RWPE1 (cell line): ENCODE results near the gene SLC25A36.

Experiments
- CTCF ChIA-PET: fragments of 350-600 bp; sonication (Branson Sonifier 250); formaldehyde crosslinking; extraction: SDS; loops from one replicate; lab custom pipeline; 2021; lab: Yijun Ruan, JAX
- POLR2A ChIA-PET: fragments of 400-600 bp; formaldehyde crosslinking; extraction: SDS; loops from one replicate; lab custom pipeline; 2020; ENCODE audit warnings: antibody characterized with exemption; ENCODE audit not compliant: low non-redundant PET; lab: Yijun Ruan, JAX
- DNase-seq: peaks from one replicate; pipeline ENCODE4 v3.0.0; 2012; ENCODE audit warnings: low spot score
- H3K27ac ChIP-seq: fragments of 450-650 bp; 2 replicates; pipeline ENCODE4 v1.5.1; 2017
- TF ChIP-seq, protein P1 (sequence below): fragments of 450-650 bp; conservative IDR thresholded peaks from 2 replicates; pipeline ENCODE4 v1.5.1; 2017; ENCODE audit warnings: low read depth, mild to moderate bottlenecking

Gene SLC25A36

DNA sequence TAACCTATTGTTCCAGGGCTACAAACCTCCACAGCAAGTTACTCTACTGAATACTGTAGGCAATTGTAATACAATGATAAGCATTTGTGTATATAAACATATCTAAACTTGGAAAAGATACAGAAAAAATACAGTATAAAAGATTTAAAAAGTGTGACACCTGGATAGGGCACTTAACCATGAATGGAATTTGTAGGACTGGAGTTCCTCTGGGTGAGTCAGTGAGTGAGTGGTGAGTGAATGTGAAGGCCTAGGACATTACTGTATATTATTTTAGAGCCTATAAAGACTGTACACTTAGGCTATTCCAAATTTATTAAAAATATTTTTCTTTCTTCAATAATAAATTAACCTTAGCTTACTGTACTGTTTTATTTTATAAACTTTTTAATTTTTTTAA is 38.4 kb upstream of the SLC25A36 start:
- POLR2A ChIA-PET = no interaction called here
- TF ChIP-seq, protein P1, sequence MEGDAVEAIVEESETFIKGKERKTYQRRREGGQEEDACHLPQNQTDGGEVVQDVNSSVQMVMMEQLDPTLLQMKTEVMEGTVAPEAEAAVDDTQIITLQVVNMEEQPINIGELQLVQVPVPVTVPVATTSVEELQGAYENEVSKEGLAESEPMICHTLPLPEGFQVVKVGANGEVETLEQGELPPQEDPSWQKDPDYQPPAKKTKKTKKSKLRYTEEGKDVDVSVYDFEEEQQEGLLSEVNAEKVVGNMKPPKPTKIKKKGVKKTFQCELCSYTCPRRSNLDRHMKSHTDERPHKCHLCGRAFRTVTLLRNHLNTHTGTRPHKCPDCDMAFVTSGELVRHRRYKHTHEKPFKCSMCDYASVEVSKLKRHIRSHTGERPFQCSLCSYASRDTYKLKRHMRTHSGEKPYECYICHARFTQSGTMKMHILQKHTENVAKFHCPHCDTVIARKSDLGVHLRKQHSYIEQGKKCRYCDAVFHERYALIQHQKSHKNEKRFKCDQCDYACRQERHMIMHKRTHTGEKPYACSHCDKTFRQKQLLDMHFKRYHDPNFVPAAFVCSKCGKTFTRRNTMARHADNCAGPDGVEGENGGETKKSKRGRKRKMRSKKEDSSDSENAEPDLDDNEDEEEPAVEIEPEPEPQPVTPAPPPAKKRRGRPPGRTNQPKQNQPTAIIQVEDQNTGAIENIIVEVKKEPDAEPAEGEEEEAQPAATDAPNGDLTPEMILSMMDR = no peak
- H3K27ac ChIP-seq = no peak overlapping the region
- CTCF ChIA-PET = interaction anchor here (0.7 kb wide), 1 partner anchor 458 kb away, joined by 6 read pairs; no protein-coding TSS in a partner anchor
- DNase-seq = no peak

DNA sequence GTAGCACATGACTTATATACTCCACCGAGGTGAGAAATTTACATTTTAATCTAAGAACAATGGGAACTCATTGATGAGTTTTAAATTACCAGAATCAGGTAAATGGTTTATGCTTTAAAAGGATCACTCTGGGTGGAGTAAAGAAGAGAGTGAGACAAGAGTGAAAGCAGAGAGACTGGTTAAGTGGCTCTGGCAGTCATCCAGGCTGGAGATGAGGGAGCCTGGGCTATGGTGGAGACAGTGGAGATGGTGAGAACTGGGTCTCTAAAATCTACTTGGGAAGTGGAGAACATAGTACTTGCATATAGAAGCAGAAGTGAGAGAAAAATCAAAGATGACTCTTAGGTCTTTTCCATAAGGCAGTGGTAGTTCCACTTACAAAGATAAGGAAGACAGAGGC is 37.1 kb upstream of the SLC25A36 start:
- DNase-seq = no peak
- POLR2A ChIA-PET = no interaction called here

DNA sequence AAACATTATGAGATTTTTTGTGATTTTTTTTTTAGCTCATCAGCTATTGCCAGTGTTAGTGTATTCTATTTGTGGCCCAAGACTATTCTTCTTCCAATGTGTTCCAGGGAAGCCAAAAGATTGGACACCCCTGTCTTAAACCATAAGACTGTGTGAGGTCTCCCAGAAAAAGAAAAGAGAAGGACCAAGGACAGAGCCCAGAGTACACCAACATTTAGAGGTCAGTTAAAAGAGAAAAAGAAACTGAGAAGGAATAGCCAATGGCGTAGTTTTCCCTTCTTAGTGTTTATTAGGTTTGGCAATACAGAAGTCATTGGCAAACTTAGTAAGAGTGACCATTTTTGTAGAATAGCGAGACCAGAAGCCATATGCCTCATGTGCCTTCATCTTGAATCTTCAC is 36.1 kb upstream of the SLC25A36 start:
- CTCF ChIA-PET = no interaction called here
- TF ChIP-seq, protein P1 = no peak
- DNase-seq = no peak
- POLR2A ChIA-PET = no interaction called here
- H3K27ac ChIP-seq = no peak overlapping the region

More for the DNA sequence above, 37.1 kb upstream of the SLC25A36 start:
- no peak overlapping the region for H3K27ac ChIP-seq
- TF ChIP-seq, protein P1 = no peak
- CTCF ChIA-PET = no interaction called here

DNA sequence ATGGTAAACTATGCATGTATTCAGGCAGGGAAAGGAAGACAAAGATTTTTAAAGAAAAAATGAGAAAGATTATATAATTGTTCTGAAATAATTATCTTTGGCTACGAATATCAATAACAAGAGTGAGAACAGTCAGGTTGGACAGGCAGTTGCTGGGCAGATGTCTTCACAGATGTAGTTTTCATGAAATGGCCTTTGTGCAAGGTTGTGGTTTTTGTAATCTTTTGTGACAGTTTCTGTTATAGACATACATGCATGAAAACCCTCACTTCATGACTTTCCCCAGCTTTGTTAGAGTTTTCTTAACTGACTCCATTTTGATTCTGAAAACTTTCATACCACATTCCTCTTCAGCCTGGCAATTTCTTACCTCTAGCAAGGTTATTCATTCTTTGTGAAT is 34.9 kb upstream of the SLC25A36 start:
- CTCF ChIA-PET = no interaction called here
- TF ChIP-seq, protein P1 = no peak
- DNase-seq = no peak
- POLR2A ChIA-PET = no interaction called here
- no peak overlapping the region for H3K27ac ChIP-seq

DNA sequence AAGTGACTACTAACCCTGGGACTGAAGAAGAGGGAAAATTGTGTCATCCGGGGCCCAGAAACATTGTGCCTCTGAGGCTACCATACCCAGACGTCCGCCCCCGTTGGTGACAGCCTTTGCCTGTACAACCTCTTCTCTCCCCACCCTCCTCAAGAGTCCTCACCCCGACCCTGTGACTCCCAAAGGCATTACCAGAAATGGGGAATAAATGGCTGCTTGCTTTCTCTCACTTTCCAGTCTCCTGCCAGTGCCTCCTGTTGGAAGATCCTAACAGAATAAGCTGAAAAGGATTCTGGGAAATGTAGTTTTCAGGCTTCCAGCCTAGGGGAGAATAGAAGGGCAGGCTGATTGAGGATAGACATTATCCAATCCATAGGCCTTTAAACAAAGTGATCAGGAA is 30.8 kb upstream of the SLC25A36 start:
- ChIA-PET CTCF (no interaction called here), POLR2A (no interaction called here)
- H3K27ac ChIP-seq = no peak overlapping the region
- DNase-seq = no peak
- TF ChIP-seq, protein P1 = no peak

DNA sequence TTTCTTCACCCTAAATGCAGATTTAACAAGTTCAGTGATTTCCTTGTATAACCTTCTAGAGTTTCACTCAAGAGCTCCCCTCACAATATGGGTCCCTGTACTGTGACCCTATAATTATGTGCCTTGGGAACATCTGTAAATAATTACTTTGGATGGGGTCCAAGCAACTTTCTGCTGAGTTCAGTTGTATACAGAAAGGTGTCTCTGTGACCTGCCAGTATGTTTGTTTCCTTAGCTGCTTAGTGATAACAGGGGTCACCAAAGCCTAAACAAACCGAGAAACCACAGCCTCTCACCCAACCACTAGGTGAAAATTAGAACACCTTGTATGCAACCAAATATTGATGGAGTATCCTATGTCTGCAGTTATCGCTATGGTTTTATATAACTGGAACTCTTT is 29.8 kb upstream of the SLC25A36 start:
- no peak for DNase-seq
- H3K27ac ChIP-seq = no peak overlapping the region
- ChIA-PET POLR2A (no interaction called here), CTCF (interaction anchor here (1.6 kb wide), 1 partner anchor 10 kb away, joined by 8 read pairs; no protein-coding TSS in a partner anchor)
- TF ChIP-seq, protein P1 = no peak
